WTC11 (cell line): ENCODE data around the gene LIN28B. TPM values are rescaled to one million over a fixed set of nuclear protein-coding genes. Genes with fewer than 3 reads are reported as not detected.

Experiments
- ATAC-seq: fragments of 200-7000 bp; cut with Tn5 transposase; 2 replicates; pipeline ENCODE4 v1.10.0; 2021; ENCODE audit warnings: mild to moderate bottlenecking, moderate library complexity
- CTCF ChIA-PET: fragments of 300-600 bp; sonication (Branson Sonifier 250); formaldehyde crosslinking; loops from one replicate; lab custom pipeline; 2021; ENCODE audit warnings: antibody characterized with exemption; lab: Charles Lee
- POLR2A ChIA-PET: fragments of 350-600 bp; sonication (Branson Sonifier 250); formaldehyde crosslinking; loops from one replicate; lab custom pipeline; 2021; ENCODE audit warnings: antibody characterized with exemption; lab: Charles Lee
- DNase-seq: peaks from one replicate; pipeline ENCODE4 v3.0.0; 2021; ENCODE audit warnings: low spot score
- H3K27ac Mint-ChIP-seq: 2 replicates; pipeline ENCODE4 v1.8.0; 2021; ENCODE audit warnings: mixed read lengths
- H3K27me3 Mint-ChIP-seq: 2 replicates; pipeline ENCODE4 v1.8.0; 2021; ENCODE audit warnings: low read depth, mild to moderate bottlenecking, moderate library complexity, mixed read lengths
- H3K36me3 Mint-ChIP-seq: 2 replicates; pipeline ENCODE4 v1.8.0; 2021; ENCODE audit warnings: mixed read lengths
- H3K4me1 Mint-ChIP-seq: 2 replicates; pipeline ENCODE4 v1.8.0; 2022; ENCODE audit warnings: mixed read lengths
- H3K4me3 Mint-ChIP-seq: 2 replicates; pipeline ENCODE4 v1.8.0; 2021; ENCODE audit warnings: mild to moderate bottlenecking, moderate library complexity, mixed read lengths
- H3K9me3 Mint-ChIP-seq: 2 replicates; pipeline ENCODE4 v1.8.0; 2021; ENCODE audit warnings: mixed read lengths
- ESRRA ChIP-seq: sonication (generic); formaldehyde crosslinking; IDR thresholded peaks from 2 replicates; pipeline ENCODE4 v1.8.1; 2022; ENCODE audit warnings: mild to moderate bottlenecking, missing genetic modification reagents, borderline replicate concordance
- FOXJ3 ChIP-seq: sonication (generic); formaldehyde crosslinking; IDR thresholded peaks from 2 replicates; pipeline ENCODE4 v1.9.0; 2021; ENCODE audit warnings: missing genetic modification reagents, mild to moderate bottlenecking, borderline replicate concordance
- FOXP1 ChIP-seq: sonication (generic); formaldehyde crosslinking; IDR thresholded peaks from 2 replicates; pipeline ENCODE4 v1.8.0; 2022; ENCODE audit warnings: missing genetic modification reagents, mild to moderate bottlenecking, moderate library complexity, borderline replicate concordance
- GRHL2 ChIP-seq: fragments of 250-450 bp; sonication (Bioruptor Pico); IDR thresholded peaks from 2 replicates; pipeline ENCODE4 v1.8.0; 2022; ENCODE audit warnings: mild to moderate bottlenecking, moderate library complexity; ENCODE audit not compliant: insufficient replicate concordance, severe bottlenecking
- NR1H2 ChIP-seq: sonication (generic); formaldehyde crosslinking; IDR thresholded peaks from 2 replicates; pipeline ENCODE4 v1.9.0; 2021; ENCODE audit warnings: mild to moderate bottlenecking, moderate library complexity, missing genetic modification reagents
- OVOL2 ChIP-seq: fragments of 250-450 bp; sonication (Bioruptor Pico); IDR thresholded peaks from 2 replicates; pipeline ENCODE4 v1.9.0; 2021; ENCODE audit warnings: mild to moderate bottlenecking, borderline replicate concordance
- ZNF317 ChIP-seq: sonication (generic); formaldehyde crosslinking; IDR thresholded peaks from 2 replicates; pipeline ENCODE4 v1.8.1; 2023; ENCODE audit warnings: low read depth, mild to moderate bottlenecking, moderate library complexity, missing genetic modification reagents, borderline replicate concordance
- total RNA-seq: library from RNA; stranded (reverse); gene quantifications from 3 replicates; pipeline ENCODE4 v1.2.3, GENCODE V29; 2021
- TF ChIP-seq, protein P1 (sequence below): sonication (generic); formaldehyde crosslinking; IDR thresholded peaks from 2 replicates; pipeline ENCODE4 v1.8.1; 2023; ENCODE audit warnings: mild to moderate bottlenecking, missing genetic modification reagents, moderate library complexity
- TF ChIP-seq, protein P2 (sequence below): sonication (generic); formaldehyde crosslinking; IDR thresholded peaks from 2 replicates; pipeline ENCODE4 v1.8.1; 2022; ENCODE audit warnings: mild to moderate bottlenecking, missing genetic modification reagents, moderate library complexity, borderline replicate concordance
- TF ChIP-seq, protein P3 (sequence below): fragments of 250-450 bp; sonication (Bioruptor Pico); IDR thresholded peaks from 2 replicates; pipeline ENCODE4 v1.9.0; 2021; ENCODE audit warnings: mild to moderate bottlenecking
- TF ChIP-seq, protein P4 (sequence below): sonication (generic); formaldehyde crosslinking; IDR thresholded peaks from 2 replicates; pipeline ENCODE4 v1.8.1; 2023; ENCODE audit warnings: mild to moderate bottlenecking, moderate library complexity, missing genetic modification reagents
- TF ChIP-seq, protein P5 (sequence below): sonication (generic); formaldehyde crosslinking; IDR thresholded peaks from 2 replicates; pipeline ENCODE4 v1.8.1; 2023; ENCODE audit warnings: mild to moderate bottlenecking, missing genetic modification reagents
- TF ChIP-seq, protein P6 (sequence below): sonication (generic); formaldehyde crosslinking; IDR thresholded peaks from 2 replicates; pipeline ENCODE4 v1.8.1; 2022; ENCODE audit warnings: mild to moderate bottlenecking, moderate library complexity, missing genetic modification reagents
- TF ChIP-seq, protein P7 (sequence below): sonication (generic); formaldehyde crosslinking; IDR thresholded peaks from 2 replicates; pipeline ENCODE4 v1.8.0; 2022; ENCODE audit warnings: mild to moderate bottlenecking, missing genetic modification reagents
- TF ChIP-seq, protein P8 (sequence below): sonication (generic); formaldehyde crosslinking; IDR thresholded peaks from 2 replicates; pipeline ENCODE4 v1.8.1; 2023; ENCODE audit warnings: mild to moderate bottlenecking, missing genetic modification reagents, borderline replicate concordance

LIN28B gene
- total RNA-seq, 1 experiment from 2014 or later = 73.4 TPM

DNA sequence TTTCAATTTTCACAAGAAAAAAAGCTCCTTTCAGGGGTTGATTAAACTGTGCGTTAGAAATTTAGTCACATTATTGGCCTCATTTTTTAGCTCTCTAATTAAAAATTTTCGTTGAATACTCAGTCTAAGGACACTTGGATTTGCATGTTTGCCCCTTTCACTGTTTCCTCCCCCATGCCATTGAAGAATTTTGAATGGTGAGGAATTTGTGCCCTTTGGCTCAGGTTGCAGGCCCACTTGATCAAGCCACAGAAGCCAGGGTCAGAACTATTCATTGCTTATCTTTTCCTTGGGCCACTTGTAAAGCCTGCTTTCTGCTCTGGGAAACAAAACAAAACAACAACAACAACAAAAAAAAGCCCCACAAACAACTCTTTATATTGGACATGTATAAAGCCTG lies 12.2 kb downstream of the LIN28B start:
- peak; percentile 21 for DNase-seq
- peak overlapping the region; percentile 54 for H3K4me3 Mint-ChIP-seq
- peak; percentile 85 for ATAC-seq

More for the DNA sequence above, 12.2 kb downstream of the LIN28B start:
- Mint-ChIP-seq H3K9me3 (no peaks in the 10 kb centered on the region), H3K4me1 (peaks cover 52% of the 10 kb centered on the region), H3K27me3 (no peaks in the 10 kb centered on the region), H3K36me3 (peaks cover 7% of the 10 kb centered on the region), H3K27ac (peak overlapping the region; percentile 98)
- ChIA-PET CTCF (interaction anchor here (0.9 to 2.2 kb wide), 3 partner anchors 9 to 17 kb away, joined by 4 to 9 read pairs (median 5); no protein-coding TSS in a partner anchor), POLR2A (interaction anchor here (0.7 to 2.0 kb wide), 6 partner anchors 10 to 29 kb away, joined by 3 to 9 read pairs (median 4); partner anchors contain the start of gene LIN28B)
- TF ChIP-seq, protein P1, sequence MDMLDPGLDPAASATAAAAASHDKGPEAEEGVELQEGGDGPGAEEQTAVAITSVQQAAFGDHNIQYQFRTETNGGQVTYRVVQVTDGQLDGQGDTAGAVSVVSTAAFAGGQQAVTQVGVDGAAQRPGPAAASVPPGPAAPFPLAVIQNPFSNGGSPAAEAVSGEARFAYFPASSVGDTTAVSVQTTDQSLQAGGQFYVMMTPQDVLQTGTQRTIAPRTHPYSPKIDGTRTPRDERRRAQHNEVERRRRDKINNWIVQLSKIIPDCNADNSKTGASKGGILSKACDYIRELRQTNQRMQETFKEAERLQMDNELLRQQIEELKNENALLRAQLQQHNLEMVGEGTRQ (CRISPR knock-in tag) = no peak
- TF ChIP-seq GRHL2 (no peak), ESRRA (CRISPR knock-in tag) (no peak), FOXJ3 (CRISPR knock-in tag) (no peak), FOXP1 (CRISPR knock-in tag) (no peak), NR1H2 (CRISPR knock-in tag) (no peak), OVOL2 (CRISPR knock-in tag) (no peak), ZNF317 (no peak)
- TF ChIP-seq, protein P2, sequence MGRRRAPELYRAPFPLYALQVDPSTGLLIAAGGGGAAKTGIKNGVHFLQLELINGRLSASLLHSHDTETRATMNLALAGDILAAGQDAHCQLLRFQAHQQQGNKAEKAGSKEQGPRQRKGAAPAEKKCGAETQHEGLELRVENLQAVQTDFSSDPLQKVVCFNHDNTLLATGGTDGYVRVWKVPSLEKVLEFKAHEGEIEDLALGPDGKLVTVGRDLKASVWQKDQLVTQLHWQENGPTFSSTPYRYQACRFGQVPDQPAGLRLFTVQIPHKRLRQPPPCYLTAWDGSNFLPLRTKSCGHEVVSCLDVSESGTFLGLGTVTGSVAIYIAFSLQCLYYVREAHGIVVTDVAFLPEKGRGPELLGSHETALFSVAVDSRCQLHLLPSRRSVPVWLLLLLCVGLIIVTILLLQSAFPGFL (CRISPR knock-in tag) = no peak
- TF ChIP-seq, protein P3, sequence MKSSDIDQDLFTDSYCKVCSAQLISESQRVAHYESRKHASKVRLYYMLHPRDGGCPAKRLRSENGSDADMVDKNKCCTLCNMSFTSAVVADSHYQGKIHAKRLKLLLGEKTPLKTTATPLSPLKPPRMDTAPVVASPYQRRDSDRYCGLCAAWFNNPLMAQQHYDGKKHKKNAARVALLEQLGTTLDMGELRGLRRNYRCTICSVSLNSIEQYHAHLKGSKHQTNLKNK (CRISPR knock-in tag) = no peak
- TF ChIP-seq, protein P4, sequence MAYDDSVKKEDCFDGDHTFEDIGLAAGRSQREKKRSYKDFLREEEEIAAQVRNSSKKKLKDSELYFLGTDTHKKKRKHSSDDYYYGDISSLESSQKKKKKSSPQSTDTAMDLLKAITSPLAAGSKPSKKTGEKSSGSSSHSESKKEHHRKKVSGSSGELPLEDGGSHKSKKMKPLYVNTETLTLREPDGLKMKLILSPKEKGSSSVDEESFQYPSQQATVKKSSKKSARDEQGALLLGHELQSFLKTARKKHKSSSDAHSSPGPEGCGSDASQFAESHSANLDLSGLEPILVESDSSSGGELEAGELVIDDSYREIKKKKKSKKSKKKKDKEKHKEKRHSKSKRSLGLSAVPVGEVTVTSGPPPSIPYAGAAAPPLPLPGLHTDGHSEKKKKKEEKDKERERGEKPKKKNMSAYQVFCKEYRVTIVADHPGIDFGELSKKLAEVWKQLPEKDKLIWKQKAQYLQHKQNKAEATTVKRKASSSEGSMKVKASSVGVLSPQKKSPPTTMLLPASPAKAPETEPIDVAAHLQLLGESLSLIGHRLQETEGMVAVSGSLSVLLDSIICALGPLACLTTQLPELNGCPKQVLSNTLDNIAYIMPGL = no peak
- TF ChIP-seq, protein P5, sequence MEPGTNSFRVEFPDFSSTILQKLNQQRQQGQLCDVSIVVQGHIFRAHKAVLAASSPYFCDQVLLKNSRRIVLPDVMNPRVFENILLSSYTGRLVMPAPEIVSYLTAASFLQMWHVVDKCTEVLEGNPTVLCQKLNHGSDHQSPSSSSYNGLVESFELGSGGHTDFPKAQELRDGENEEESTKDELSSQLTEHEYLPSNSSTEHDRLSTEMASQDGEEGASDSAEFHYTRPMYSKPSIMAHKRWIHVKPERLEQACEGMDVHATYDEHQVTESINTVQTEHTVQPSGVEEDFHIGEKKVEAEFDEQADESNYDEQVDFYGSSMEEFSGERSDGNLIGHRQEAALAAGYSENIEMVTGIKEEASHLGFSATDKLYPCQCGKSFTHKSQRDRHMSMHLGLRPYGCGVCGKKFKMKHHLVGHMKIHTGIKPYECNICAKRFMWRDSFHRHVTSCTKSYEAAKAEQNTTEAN (CRISPR knock-in tag) = no peak
- TF ChIP-seq, protein P6, sequence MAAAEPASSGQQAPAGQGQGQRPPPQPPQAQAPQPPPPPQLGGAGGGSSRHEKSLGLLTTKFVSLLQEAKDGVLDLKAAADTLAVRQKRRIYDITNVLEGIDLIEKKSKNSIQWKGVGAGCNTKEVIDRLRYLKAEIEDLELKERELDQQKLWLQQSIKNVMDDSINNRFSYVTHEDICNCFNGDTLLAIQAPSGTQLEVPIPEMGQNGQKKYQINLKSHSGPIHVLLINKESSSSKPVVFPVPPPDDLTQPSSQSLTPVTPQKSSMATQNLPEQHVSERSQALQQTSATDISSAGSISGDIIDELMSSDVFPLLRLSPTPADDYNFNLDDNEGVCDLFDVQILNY (CRISPR knock-in tag) = no peak
- TF ChIP-seq, protein P7, sequence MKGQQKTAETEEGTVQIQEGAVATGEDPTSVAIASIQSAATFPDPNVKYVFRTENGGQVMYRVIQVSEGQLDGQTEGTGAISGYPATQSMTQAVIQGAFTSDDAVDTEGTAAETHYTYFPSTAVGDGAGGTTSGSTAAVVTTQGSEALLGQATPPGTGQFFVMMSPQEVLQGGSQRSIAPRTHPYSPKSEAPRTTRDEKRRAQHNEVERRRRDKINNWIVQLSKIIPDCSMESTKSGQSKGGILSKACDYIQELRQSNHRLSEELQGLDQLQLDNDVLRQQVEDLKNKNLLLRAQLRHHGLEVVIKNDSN = no peak
- TF ChIP-seq, protein P8, sequence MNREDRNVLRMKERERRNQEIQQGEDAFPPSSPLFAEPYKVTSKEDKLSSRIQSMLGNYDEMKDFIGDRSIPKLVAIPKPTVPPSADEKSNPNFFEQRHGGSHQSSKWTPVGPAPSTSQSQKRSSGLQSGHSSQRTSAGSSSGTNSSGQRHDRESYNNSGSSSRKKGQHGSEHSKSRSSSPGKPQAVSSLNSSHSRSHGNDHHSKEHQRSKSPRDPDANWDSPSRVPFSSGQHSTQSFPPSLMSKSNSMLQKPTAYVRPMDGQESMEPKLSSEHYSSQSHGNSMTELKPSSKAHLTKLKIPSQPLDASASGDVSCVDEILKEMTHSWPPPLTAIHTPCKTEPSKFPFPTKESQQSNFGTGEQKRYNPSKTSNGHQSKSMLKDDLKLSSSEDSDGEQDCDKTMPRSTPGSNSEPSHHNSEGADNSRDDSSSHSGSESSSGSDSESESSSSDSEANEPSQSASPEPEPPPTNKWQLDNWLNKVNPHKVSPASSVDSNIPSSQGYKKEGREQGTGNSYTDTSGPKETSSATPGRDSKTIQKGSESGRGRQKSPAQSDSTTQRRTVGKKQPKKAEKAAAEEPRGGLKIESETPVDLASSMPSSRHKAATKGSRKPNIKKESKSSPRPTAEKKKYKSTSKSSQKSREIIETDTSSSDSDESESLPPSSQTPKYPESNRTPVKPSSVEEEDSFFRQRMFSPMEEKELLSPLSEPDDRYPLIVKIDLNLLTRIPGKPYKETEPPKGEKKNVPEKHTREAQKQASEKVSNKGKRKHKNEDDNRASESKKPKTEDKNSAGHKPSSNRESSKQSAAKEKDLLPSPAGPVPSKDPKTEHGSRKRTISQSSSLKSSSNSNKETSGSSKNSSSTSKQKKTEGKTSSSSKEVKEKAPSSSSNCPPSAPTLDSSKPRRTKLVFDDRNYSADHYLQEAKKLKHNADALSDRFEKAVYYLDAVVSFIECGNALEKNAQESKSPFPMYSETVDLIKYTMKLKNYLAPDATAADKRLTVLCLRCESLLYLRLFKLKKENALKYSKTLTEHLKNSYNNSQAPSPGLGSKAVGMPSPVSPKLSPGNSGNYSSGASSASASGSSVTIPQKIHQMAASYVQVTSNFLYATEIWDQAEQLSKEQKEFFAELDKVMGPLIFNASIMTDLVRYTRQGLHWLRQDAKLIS = no peak
